ENCODE measurements around the gene ETS1.

GRCh38 chr11:128462189-128462588, 125.2 kb downstream of the ETS1 start:
- TF ChIP-seq EZH2 (IDR thresholded peaks at IDR 0.05) (no peak), POLR2AphosphoS5 (IDR thresholded peaks at IDR 0.05; ENCODE audit: borderline replicate concordance, low read depth, low read length) (no peak), FOXP2 (optimal IDR thresholded peaks at IDR 0.05; ENCODE audit: control extremely low read depth, extremely low read length, insufficient read depth) (no peak)

Data from SK-N-MC (cell line).